PFSK-1 (cell line): Measurements from ENCODE around the gene METTL2A.
A peak's percentile ranks its signal among the peaks of the same experiment; 100 is the strongest.

Experiments
- FOXP2 ChIP-seq: optimal IDR thresholded peaks from 2 replicates; pipeline ENCODE3; 2011; ENCODE audit warnings: borderline replicate concordance, control low read depth, inconsistent platforms; ENCODE audit not compliant: insufficient read depth; ENCODE audit errors: extremely low read length, extremely low read depth
- POLR2AphosphoS5 ChIP-seq: IDR thresholded peaks from 2 replicates; pipeline ENCODE4 v1.6.1; 2012; ENCODE audit warnings: low read depth, mild to moderate bottlenecking, control low read depth, low read length, moderate library complexity
- REST ChIP-seq, 2 experiments: IDR thresholded peaks; 2 replicates each; pipeline versions ENCODE4 v1.6.1 to v1.8.0; 2011 to 2012; ENCODE audit warnings: low read depth in 2 of 2, low read length in 2 of 2, control low read depth in 1 of 2, inconsistent platforms in 1 of 2, mild to moderate bottlenecking in 1 of 2, moderate library complexity in 1 of 2; ENCODE audit not compliant: insufficient read depth in 1 of 2
- SIN3A ChIP-seq: IDR thresholded peaks from 2 replicates; pipeline ENCODE4 v1.6.1; 2012; ENCODE audit warnings: mild to moderate bottlenecking, low read length, moderate library complexity, borderline replicate concordance; ENCODE audit not compliant: insufficient read depth
- TAF1 ChIP-seq: IDR thresholded peaks from 2 replicates; pipeline ENCODE4 v1.6.1; 2012; ENCODE audit warnings: low read length, control low read depth, borderline replicate concordance; ENCODE audit not compliant: insufficient read depth

The METTL2A gene

DNA sequence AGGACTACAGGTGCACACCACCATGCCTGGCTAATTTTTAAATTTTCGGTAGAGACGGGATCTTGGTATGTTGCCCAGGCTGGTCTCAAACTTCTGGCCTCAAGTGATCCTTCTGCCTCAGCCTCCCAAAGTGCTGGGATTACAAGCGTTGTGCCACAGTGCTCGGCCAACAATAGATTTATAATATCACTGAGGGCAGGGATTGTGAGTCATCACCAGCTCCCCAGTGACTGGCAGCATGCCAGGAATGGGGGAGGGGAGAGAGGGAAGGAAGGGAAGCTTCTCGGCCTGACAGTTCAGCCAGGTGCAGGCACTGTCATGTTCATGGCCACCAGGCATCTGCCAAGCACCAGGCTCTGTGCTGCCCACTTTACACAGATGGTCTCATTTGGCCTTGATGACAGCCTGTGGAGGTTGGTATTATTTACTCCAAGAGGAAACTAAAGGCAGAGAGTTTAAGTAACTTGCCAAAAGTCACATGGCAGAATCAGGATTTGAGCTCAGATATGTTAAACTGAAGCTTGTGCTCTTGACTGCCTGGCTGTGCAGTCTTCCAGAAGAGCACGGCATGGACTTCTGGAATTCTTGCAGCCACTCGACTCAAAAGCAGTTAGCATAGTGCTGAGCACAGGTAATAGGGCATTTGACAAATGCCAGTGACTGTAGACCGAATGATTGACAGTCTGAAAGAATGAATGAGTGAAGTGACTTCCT lies 47.1 kb downstream of the METTL2A start:
- TF ChIP-seq SIN3A, result peak; percentile 35; the same call in 1 of the 2 replicates

GRCh38 chr17:62478424-62478879 lies 54.8 kb downstream of the METTL2A start, which contains the start of gene TLK2:
TSS of gene TLK2 (plus strand) at chr17:62478825. CDS start at chr17:62481126, 2,301 bp downstream.
- TF ChIP-seq REST (IDR thresholded peaks at IDR 0.05; ENCODE audit: insufficient read depth in 1 of 2, low read depth in 2 of 2, low read length in 2 of 2) (no peak), POLR2AphosphoS5 (no peak), TAF1 (no peak), FOXP2 (no peak), SIN3A (no peak)
